GM21825 (cell line): ENCODE measurements around the gene PHLDA1.

Experiments
- ATAC-seq: cut with Tn5 transposase; IDR thresholded peaks from one replicate; pipeline ENCODE4 v1.9.1; 2021; ENCODE audit warnings: mild to moderate bottlenecking, moderate library complexity; ENCODE audit not compliant: unreplicated experiment

Gene PHLDA1

DNA sequence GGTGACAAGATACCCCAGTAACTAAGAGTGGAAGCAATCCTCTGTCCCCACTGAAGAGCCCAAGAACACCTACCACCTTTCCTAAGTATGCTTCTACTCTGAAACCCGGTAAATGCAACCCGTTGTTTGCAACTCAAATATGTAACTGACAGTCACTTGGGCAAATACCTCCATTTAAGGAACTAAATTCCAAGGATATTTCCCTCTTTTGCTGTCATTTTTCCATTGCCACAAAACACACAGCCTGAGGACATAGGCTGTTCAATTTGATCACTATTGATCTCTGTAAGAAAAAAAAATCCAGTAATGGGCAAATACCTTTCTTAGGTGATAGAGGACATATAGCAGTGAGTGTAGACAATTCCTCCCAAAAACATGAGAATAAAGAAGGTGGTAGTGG lies 6.6 kb upstream of the PHLDA1 start:
- ATAC-seq: no peak

DNA sequence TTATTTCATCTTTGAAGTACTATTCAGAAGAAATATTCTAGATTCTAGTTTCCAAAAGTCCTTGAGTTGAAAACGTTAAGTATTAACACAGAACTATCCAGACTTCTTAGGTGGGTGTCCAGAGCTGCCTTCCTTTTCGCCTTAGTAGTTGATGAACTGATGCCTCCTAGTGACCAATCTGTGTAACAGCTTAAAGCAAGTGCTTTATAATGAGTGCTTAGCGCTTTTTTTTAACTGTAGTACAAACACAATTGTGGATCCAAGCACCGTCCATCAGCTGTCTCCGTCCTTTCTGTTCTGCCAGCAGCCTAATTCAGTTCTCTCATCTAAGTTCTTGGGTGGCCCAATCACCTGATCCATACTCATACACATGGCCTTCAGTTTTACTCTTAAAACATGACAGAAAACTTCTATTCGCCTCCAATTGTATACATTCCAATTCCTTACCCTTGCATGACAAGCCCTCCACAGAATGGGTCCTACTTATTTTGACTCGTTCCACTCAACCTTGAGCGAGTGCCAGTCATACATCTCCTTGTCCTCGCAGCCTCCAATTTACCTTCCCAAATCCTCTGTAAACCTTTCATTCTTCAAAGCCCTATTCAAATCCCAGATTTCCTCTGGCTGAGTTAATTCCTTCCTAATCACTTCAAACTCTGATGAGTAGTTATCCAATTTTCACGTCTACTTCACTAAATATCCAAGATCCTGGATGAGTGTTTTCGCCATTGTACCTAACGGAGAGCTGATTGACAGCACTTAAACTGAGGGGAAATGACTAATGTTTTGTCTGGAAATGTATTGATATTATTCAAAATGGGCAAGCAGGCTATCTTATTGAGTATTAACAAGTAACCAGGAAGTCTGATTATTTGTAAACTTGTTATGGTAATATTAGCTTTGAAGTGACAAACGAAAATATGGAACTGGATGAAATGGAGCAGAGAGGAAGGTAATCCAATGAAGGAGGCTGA lies 5.8 kb upstream of the PHLDA1 start:
- peak; percentile 56 for ATAC-seq

DNA sequence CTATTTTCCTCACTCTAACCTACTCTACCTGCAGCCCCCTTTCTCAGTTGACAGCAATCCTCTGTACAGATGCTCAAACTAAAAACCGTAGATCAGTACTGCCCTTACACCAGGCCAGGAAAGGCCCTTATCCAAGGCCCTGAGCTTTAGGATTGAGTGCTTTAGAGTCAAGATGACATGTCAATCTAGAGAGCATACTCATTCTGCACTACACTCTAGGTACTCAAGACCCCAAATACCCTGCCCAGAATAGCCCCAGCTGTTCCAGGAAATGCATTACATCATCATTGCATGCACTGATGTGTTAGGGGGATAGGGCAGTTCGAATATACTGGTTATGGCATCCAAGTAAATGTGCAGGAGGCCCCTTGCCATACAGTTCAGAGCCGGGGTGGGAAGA lies 3.5 kb upstream of the PHLDA1 start:
- no peak for ATAC-seq

DNA sequence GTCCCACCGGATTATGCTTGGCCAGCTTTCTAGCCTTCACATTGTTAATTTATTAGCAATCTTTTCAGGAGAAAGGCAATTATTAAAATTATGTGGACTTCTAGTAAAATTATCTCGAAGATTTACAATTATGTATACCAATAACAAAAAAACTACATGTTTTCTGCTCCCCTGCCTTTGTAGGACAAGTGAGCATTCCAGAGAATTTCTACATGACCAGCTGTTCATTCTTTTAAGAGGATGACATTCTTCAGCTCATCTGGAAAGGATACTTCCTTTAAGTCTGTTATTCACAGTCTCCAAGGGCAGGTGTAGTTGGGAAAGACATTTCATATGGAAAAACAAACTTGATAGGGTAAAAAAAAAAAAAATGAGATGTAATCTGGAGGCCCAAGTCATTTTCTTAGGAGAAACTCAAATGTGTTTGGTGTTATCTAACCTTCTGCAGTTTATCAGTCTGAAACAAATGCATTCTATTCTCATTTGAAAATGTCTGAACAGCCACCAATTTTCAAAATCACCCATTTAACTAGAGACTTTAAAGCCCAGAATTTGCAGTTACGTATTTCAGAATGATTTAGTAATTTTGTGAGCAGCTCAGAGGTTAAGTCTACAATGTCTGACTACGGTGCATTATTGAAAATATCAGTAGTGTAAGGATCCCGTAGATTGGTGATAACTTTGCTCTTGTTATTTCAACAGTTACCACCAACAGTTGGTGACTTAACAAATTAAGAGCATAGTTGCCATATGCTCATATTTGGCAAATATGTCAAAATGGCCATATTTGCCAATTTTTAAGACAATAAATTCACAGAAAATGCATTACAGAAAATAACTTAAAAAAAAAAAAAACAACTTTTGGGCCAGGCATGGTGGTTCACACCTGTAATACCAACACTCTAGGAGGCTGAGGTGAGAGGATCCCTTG lies 1.8 kb upstream of the PHLDA1 start:
- no peak for ATAC-seq

DNA sequence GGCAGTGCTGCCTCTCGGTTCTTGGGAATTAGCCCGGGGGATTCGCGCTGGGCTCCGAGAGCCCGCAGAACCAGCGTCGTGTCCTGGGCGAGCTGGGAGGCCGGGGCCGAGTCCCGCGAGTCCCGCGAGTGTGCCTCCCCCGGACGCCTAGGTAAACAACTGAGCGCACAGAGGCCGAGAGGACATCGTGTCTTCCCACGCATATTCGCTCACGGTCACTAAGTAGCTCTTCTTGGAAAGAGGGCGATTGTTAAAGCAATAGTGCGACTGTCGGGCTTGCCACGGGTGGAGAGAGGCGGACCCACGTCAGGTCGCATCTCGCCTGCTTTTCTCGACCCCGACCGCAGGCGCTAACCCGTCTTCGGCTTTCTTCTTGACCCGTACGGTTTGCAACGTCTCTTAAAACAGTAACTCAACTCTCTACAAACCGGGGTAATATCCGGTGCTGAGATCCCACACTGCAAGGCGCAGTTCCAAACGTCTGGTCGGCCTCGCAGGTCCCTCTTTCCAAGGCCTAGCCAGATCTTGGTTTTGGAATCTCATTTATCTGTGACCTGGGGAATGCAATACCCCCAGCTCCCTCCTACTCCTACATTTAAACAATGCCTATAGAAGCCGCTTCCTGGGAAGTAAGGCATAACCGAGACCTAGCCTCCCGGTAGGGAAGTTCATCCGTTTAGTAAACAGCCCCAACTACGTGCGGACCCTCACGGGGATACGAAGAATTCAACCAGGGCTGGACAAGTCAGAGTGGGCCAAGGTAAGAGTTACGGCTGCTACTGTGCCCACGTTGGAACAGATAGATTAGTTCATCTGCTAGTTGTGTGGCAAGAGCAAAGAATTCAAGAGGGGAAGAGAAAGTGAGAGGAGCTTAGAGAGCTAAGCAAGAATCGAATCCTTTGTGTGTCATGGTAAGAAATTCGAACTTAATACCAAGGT lies 736 bp upstream of the PHLDA1 start:
- peak; percentile 17 for ATAC-seq

DNA sequence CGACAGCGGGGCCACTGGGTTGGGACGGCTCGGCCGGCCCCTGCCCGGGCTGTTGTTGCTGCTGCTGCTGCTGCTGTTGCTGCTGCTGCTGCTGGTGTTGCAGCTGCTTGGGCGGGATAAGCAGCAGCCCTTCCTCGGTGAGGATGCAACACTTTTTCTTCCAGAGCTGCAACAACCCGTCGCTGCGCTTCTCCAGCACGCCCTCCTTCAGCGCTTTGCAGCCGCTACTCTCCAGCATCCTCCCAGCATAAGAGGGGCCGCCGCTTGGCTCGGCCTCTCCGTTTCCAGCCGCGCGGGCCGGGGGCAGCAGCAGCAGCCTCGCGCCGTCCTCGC lies 529 bp downstream of the PHLDA1 start:
- ATAC-seq: peak; percentile 1

DNA sequence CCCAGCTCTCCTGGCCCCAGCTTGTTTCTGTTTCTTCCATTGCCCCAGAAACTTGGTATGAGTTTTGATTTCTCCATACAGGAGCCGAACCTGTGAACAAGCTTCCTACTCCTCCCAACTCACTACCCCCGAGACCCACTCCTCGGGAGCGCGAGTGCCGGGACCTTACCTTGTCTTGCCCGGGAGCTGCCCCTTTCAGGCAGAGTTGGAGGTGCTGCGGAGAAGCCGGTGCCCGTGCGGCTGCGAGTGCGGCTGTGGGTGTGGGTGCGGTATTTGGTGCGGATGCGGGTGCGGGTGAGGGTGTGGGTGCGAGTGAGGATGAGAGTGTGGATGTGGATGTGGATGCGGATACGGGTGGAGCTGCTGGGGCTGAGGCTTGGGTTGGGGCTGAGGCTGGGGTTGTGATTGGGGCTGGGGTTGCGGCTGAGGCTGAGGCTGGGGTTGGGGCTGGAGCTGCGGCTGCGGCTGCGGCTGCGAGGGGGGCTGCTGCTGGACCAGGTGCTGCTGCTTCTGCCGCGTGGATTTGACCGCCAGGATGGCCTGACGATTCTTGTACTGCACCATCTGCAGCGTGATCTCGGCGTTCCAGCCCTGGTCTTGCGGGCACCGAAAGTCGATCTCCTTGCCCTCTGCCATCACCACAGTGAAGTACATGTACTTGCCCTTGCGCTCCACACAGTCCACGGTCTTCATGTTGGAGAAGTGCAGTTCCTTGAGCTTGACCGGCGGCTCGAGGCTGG lies 1.1 kb downstream of the PHLDA1 start:
- ATAC-seq: no peak

DNA sequence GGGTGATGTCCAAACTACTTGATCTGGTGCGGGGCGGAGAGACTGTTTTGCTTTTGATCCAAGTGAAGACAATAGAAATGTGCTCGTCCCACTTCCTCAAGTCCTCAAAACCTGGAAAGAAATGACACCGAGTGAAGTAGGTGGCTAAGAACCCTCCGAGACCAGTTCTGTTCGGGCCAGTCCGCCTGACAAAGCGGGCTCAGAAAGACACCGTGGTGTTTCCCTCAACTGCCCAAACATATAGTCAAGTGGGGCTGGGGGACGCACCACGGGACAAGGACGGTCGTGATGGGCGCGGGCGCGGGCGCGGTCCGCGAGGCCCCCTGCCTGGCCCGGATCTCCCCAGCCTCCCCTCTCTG lies 1.6 kb downstream of the PHLDA1 start:
- no peak for ATAC-seq

DNA sequence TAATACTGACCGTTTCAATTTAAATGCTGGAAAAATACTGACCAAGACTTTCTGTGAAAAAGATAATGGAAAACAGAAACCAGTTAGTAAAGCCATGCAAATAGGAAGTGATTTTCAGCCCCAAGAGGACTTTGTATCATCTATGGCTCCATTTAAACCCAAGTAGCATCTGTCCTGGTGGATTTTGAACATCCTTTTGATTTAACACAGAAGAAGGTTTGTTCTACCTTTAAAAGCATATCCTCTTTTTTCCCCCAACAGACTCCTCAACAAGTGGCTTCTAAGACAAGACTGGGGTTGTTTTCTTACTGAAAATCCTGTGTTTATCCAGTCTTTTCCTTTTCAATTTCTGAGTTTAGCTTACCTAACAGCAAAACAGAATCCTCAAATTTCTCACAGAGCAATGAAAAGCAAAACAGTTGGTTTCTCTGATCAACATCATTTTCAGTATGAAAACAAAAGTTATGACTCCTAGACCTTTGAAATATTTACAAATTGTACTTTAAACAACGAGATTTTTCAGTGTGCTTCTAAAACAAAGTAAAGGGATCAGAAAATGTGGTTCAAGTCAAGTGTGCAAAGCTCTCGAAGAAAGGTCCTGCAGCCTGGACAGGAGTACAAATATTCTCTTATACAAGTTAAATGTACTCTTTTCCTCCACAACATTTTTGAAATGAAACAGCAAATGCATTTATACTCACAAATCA lies 2.9 kb downstream of the PHLDA1 start:
- ATAC-seq: no peak

DNA sequence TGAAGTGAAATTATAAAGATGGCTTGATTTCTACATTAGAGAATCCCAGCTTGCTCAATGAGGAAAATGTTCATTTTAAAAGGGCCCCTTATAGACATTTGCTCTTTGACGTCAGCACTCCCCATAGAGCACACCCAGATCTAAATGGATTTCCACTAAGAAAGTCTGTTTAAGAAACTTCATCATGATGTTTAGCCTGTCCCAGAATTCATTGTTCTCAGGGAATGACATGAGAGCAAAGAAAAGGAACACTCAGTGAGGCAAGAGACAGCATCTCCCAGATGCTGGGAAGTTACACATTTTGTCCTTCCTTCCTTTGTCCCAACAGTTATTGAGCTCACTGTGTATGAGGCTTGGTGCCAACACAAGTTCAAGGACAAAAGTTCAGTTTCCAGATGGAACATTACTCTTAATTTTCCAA lies 4.9 kb downstream of the PHLDA1 start:
- ATAC-seq: no peak

DNA sequence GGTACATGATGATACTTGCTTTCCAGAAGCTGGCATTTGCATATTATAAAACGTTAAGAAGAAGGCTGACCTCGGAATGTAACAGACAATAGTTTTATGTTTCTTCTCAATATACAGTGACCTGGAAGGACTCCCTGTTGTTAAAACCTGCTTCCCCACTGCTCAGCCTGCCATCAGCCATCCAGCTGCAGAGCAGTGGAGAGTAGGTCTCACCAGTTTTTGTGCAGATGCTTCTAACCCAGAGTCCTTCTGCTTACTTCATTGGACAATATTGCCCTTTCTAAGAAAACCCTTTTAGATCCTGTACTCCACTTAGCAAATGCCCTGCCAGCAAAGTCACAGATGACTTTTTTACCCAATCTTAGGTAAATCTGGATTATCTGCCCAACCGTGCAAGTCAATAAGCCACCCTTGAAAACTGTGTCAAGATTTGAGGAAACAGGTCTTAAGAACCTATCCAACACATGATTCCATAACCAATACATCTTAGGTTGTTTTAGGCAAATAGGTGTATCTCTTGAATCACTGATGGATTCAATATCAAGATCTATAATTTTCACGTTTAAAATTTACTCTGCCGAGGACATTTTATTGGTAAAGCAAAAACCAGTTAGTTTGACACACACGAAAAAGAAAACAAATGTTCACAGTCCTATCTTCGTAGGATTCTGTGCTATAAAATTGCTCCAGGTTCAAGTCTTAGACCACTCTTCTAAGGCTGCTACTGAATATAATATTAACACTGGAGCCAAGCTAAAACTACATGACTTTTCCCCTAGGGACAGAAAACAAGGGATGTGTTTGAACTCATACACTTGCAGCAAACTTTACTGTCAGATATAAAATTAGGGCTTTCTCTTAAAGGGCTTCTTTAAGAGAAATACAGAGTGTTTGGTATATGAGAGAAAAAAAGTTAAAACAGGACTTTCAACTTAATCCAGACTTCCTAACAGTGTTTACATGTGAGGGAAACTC lies 5.7 kb downstream of the PHLDA1 start:
- ATAC-seq: no peak

DNA sequence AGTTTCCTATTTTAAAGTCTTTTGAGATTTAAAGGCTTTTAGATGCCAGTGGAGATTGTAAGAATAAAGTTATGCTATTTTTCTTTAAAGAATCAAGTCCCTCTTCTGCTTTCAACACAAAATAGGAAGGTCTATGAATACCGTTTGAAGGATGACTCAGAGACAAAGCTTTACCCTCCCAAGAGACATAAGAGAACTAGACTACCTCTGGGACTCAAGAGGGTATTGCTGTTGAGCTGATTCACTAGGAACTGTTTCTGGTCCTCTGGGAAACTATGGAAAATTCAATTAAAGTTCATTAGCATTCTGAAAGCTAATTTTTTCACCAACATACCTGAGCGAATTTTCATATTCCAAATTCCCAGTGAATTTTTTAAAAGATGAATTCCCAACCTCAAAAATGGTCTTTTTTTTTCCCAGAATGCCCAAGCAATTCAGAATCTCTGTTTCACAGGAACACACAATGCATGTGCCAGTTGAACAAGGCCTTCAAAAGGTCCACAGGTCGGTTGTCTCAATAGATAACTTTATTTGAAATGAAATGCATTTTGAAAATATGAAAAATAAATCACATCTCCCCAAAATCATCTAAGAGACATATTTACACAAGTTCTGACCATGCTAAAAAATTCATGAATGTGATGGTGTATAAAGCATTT lies 6.5 kb downstream of the PHLDA1 start:
- no peak for ATAC-seq

DNA sequence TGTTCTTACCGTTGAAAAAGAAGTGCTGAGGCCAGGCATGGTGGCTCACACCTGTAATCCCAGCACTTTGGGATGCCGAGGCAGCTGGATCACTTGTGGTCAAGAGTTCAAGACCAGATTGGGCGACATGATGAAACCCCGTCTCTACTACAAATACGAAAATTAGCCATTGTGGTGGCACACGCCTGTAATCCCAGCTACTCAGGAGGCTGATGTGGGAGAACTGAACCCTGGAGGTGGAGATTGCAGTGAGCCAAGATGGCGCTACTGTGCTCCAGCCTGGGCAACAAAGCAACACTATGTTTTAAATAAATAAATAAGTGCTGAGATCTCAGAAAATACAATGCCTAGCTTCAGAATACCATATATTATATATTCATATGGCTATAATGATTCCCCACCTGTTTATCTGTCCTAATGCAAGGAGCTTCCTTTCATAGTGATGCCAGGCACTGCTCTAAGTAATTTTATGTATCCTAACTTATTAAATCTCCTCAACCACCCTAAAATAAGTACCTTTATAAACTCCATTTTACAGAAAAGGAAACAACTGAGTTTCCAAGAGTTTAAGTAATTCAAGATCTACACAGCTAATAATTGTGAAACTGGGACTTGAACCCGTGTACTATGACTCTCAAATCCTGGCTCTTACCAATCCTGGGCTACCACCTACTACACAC lies 7.3 kb downstream of the PHLDA1 start:
- ATAC-seq: no peak

DNA sequence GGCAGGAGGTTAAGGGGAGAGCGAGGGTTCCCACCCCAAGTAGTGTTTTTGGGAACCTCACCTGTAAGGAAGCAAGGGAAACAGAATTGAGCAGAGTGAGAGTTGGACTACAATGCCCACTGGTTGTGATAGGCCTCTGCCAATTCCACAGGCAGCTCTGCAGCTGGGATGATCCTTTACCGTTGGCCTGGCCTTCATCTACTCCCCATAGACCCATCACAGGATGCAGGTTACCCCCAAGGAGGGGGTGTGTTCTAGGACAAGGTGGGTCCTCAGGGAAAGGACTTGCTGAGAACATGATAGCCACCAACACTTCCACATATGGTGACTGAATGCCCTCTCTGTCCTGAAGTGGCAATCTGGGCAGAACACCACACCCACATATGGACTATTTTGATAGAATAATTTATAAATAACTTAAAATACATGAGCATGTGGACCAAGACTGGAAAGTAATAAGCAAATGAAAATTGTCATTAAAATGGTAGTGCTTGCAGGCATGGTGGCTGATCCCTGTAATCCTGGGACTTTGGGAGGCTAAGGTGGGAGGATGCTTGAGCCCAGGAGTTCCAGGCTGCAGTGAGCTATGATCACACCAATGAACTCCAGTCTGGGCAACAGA lies 8.4 kb downstream of the PHLDA1 start:
- no peak for ATAC-seq

DNA sequence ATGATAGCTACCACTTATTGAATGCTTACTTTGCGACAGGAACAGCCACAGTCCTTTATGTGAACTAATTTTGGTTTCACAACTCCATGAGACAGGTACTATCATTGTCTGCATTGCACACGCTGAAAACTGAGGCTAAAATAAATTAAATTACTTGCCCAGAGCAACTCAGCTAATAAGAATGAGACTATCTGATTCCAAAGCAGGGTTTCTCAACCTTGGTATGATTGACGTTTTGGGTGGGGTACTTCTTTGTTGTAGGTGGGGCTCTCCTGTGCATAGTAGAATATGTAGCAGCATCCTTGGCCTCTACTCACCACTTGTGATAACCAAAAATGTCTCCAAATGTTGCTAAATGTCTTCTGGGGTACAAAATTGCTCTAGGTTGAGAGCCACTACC lies 9.1 kb downstream of the PHLDA1 start:
- no peak for ATAC-seq

DNA sequence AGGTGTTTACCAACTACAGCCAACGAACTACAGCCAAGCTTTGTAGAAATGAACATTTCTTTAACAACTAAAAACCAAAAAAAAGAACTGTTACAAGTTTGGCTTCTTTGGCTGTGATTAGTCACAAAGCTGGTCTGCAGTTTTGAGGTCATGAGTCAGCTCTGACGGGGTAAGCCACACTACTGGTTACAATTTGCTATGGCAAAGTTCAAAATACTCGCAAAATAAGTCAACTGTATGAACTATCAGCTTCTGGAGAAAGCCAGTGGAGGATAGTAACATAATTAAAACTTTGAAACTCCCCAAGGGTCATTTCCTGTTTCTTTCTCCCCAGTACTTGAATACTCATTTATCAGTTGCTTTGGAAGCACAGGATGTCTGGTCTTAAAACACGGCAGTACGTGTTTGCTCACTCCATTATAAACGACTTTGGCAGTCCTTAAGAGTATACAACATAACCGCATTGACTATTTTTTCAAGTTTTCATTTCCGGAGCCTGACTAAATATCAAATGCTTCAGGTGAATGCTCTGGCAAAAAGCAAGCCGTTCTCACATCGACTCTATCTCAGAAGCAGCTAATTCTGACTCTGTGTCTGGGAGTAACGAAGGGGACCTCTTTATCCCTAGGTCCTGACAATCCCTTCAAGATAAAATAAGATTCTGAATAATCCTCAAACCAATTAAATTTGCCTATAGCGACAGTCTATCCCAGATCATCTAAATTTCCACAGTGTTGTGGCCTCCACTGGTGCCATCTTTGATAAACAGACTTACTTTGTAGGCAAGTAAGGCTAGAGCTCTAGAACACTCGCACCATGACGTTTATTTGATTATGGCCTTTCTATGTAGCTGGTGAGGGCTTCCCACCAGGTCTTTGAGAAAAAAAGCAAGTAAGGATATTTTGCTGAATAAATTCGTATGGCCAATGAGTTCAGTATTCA lies 10.6 kb downstream of the PHLDA1 start:
- peak; percentile 56 for ATAC-seq
